CD4-positive, alpha-beta memory T cell (primary cell): ENCODE data around the gene CDKN2AIP. TPM values are rescaled to one million over a fixed set of nuclear protein-coding genes. Genes with fewer than 3 reads are reported as not detected.

Experiments used
- CTCF ChIA-PET: fragments of 350-600 bp; sonication (Branson Sonifier 250); formaldehyde crosslinking; loops from one replicate; lab custom pipeline; 2021; ENCODE audit warnings: inconsistent platforms; ENCODE audit not compliant: partially characterized antibody; lab: Charles Lee
- POLR2A ChIA-PET: fragments of 350-600 bp; sonication (Branson Sonifier 250); formaldehyde crosslinking; loops from one replicate; lab custom pipeline; 2021; ENCODE audit not compliant: partially characterized antibody; lab: Charles Lee
- DNase-seq, 5 donors: peaks; one replicate each; pipeline versions ENCODE4 v3.0.0 to v3.0.0-alpha.2; 2020 to 2022; ENCODE audit warnings: mixed read lengths in 1 of 5
- H3K27ac ChIP-seq: one replicate; pipeline ENCODE4 v1.7.0; 2013; ENCODE audit warnings: low read depth, low read length
- H3K27me3 ChIP-seq: 2 replicates; pipeline ENCODE4 v1.7.0; 2013; ENCODE audit warnings: mild to moderate bottlenecking, low read length, moderate library complexity; ENCODE audit not compliant: insufficient read depth
- H3K36me3 ChIP-seq: 2 replicates; pipeline ENCODE4 v1.7.0; 2013; ENCODE audit warnings: mild to moderate bottlenecking, low read length, moderate library complexity; ENCODE audit not compliant: insufficient read depth
- H3K4me1 ChIP-seq: 2 replicates; pipeline ENCODE4 v1.7.0; 2013; ENCODE audit warnings: mild to moderate bottlenecking, low read length, moderate library complexity; ENCODE audit not compliant: insufficient read depth
- H3K4me3 ChIP-seq, 2 donors: one replicate each; pipeline ENCODE4 v1.7.0; 2013; ENCODE audit warnings: low read length in 2 of 2, mild to moderate bottlenecking in 1 of 2
- H3K9me3 ChIP-seq, 2 donors: one replicate each; pipeline ENCODE4 v1.7.0; 2013; ENCODE audit warnings: low read length in 2 of 2, control low read depth in 1 of 2; ENCODE audit not compliant: control insufficient read depth in 1 of 2
- H3K27ac Mint-ChIP-seq, 7 donors: one replicate each; pipeline ENCODE4 v1.8.0; 2020 to 2021; ENCODE audit warnings: mixed read lengths in 7 of 7, mild to moderate bottlenecking in 6 of 7, inconsistent platforms in 3 of 7, moderate library complexity in 3 of 7
- H3K27me3 Mint-ChIP-seq, 2 donors: one replicate each; pipeline ENCODE4 v1.8.0; 2020 to 2021; ENCODE audit warnings: mixed read lengths in 2 of 2
- H3K36me3 Mint-ChIP-seq, 2 donors: one replicate each; pipeline ENCODE4 v1.8.0; 2020 to 2021; ENCODE audit warnings: mixed read lengths in 2 of 2, inconsistent platforms in 1 of 2, mild to moderate bottlenecking in 1 of 2
- H3K4me1 Mint-ChIP-seq, 4 donors: one replicate each; pipeline ENCODE4 v1.8.0; 2020 to 2021; ENCODE audit warnings: mixed read lengths in 4 of 4, mild to moderate bottlenecking in 1 of 4
- H3K4me3 Mint-ChIP-seq, 8 donors: one replicate each; pipeline ENCODE4 v1.8.0; 2020 to 2021; ENCODE audit warnings: mixed read lengths in 8 of 8, mild to moderate bottlenecking in 7 of 8, moderate library complexity in 6 of 8, inconsistent platforms in 3 of 8
- H3K9me3 Mint-ChIP-seq, 8 donors: one replicate each; pipeline ENCODE4 v1.8.0; 2020 to 2021; ENCODE audit warnings: mixed read lengths in 8 of 8, mild to moderate bottlenecking in 5 of 8, inconsistent platforms in 3 of 8, moderate library complexity in 1 of 8
- intact Hi-C: fragments of 100-400 bp; cut with micrococcal nuclease; formaldehyde crosslinking; loops from one replicate; pipeline ENCODE4 v1.15.1; 2023
- polyA plus RNA-seq, 2 donors: library from polyadenylated mRNA; unstranded; fragments of 300-500 nt; fragmentation: Illumina TruSeq; gene quantifications; one replicate each; pipeline ENCODE4 v1.2.3, GENCODE V29; 2021
- total RNA-seq, 2 experiments: library from RNA; stranded (reverse); gene quantifications; one replicate each; pipeline ENCODE4 v1.2.3, GENCODE V29; 2021

Gene CDKN2AIP
- total and polyA plus RNA-seq, 4 experiments from 2014 or later = 18.9 to 51.1 (median 44.5) TPM

DNA sequence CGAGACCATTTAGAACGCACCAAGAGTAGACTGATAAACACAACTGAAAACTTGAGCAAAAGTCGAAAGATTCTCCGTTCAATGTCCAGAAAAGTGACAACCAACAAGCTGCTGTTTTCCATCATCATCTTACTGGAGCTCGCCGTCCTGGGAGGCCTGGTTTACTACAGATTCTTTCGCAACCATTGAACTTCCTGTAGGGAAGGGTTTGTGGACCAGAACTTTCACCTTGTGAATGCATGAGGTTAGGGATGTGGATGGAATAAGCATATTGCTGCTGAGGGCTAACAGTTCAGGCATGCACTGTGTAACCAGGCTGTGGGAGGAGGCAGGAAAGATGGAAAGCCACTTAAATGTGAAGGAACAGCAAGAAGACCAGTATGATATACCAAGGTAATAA is 39.6 kb downstream of the CDKN2AIP start:
- POLR2A ChIA-PET = no interaction called here
- H3K27me3 Mint-ChIP-seq = no peaks in the 10 kb centered on the region
- H3K27ac Mint-ChIP-seq = no peak overlapping the region

DNA sequence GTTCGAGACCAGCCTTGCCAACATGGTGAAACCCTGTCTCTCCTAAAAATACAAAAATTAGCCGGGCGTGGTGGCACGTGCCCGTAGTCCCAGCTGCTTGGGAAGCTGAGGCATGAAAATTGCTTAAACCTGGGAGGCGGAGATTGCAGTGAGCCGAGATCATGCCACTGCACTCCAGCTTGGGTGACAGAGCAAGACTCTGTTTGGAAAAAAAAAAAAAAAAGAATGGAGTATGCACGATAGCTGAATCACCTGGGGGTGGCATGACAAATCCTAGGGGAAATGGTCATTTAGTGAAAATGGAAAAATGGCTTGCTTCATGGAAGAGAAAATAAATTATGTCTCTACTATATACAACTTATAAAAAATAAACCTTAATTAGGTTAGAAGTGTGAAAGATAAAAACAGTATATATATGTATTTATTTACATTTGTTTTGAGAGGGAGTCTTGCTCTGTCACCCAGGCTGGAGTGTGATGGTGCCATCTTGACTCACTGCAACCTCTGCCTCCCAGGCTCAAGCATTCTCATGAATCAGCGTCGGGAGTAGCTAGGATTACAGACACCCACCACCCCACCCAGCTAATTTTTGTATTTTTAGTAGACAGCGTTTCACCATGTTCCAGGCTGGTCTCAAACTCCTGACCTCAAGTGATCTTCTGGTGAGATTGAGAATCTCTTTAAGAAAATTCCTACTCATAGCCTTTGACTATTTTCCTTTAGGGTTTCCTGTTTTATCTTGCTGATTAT is 41.1 kb downstream of the CDKN2AIP start:
- peaks cover 0 to 2% of the 10 kb centered on the region in 2 donors for H3K36me3 Mint-ChIP-seq
- H3K4me1 Mint-ChIP-seq = no peaks in the 10 kb centered on the region
- H3K36me3 ChIP-seq = no peaks in the 10 kb centered on the region
- ChIA-PET CTCF (interaction anchor here (1.3 to 1.5 kb wide), 2 partner anchors 12 to 14 kb away, joined by 3 read pairs; no protein-coding TSS in a partner anchor), POLR2A (no interaction called here)
- DNase-seq = no peak
- H3K27me3 Mint-ChIP-seq = no peaks in the 10 kb centered on the region
- intact Hi-C loops = no loop called here
- H3K27ac ChIP-seq = no peak overlapping the region
- no peaks in the 10 kb centered on the region for H3K27me3 ChIP-seq
- no peak overlapping the region for H3K4me3 Mint-ChIP-seq
- no peak overlapping the region for H3K4me3 ChIP-seq
- no peak overlapping the region for H3K27ac Mint-ChIP-seq
- peaks cover 0 to 3% (median 0%) of the 10 kb centered on the region in 8 donors for H3K9me3 Mint-ChIP-seq
- H3K9me3 ChIP-seq = no peaks in the 10 kb centered on the region
- H3K4me1 ChIP-seq = no peaks in the 10 kb centered on the region

More for the DNA sequence above, 39.6 kb downstream of the CDKN2AIP start:
- Histone ChIP-seq H3K36me3 (no peaks in the 10 kb centered on the region), H3K27me3 (no peaks in the 10 kb centered on the region), H3K4me3 (no peak overlapping the region), H3K9me3 (no peaks in the 10 kb centered on the region), H3K27ac (no peak overlapping the region), H3K4me1 (no peaks in the 10 kb centered on the region)
- H3K4me3 Mint-ChIP-seq = no peak overlapping the region
- CTCF ChIA-PET = no interaction called here
- no peaks in the 10 kb centered on the region for H3K36me3 Mint-ChIP-seq
- no peak for DNase-seq
- intact Hi-C loops = no loop called here
- H3K9me3 Mint-ChIP-seq = peaks cover 0 to 2% (median 0%) of the 10 kb centered on the region in 8 donors
- H3K4me1 Mint-ChIP-seq = no peaks in the 10 kb centered on the region

DNA sequence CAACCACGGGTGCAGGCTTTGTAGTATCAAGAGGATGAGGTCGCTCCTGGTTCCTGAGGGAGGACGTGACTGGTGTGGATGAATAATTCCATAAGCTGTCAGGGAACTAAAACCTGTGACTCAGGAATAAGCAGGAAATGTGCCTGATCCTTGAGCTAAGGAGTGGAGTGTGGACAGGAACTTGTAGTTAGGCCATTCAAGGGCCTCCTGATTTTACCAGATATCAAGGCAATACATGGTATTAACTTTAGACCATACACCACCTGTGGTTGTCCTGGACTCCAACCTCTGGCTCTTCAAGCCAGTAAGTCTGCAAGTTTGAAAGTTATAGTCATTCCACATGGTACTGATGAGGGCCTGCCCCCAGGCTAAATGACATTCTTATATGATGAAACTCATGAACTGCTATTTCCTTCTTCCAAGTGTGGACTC is 48.4 kb downstream of the CDKN2AIP start:
- Histone ChIP-seq H3K27me3 (no peaks in the 10 kb centered on the region), H3K4me3 (no peak overlapping the region), H3K9me3 (no peaks in the 10 kb centered on the region), H3K36me3 (no peaks in the 10 kb centered on the region), H3K4me1 (no peaks in the 10 kb centered on the region), H3K27ac (no peak overlapping the region)
- Mint-ChIP-seq H3K4me3 (no peak overlapping the region), H3K27me3 (no peaks in the 10 kb centered on the region), H3K4me1 (no peaks in the 10 kb centered on the region), H3K9me3 (peaks cover 0 to 5% (median 2%) of the 10 kb centered on the region in 8 donors), H3K36me3 (peaks cover 6 to 8% of the 10 kb centered on the region in 2 donors), H3K27ac (no peak overlapping the region)
- intact Hi-C loops = no loop called here
- no peak for DNase-seq
- POLR2A ChIA-PET = no interaction called here
- CTCF ChIA-PET = interaction anchor here (2.1 kb wide), 1 partner anchor 19 kb away, joined by 5 read pairs; no protein-coding TSS in a partner anchor

DNA sequence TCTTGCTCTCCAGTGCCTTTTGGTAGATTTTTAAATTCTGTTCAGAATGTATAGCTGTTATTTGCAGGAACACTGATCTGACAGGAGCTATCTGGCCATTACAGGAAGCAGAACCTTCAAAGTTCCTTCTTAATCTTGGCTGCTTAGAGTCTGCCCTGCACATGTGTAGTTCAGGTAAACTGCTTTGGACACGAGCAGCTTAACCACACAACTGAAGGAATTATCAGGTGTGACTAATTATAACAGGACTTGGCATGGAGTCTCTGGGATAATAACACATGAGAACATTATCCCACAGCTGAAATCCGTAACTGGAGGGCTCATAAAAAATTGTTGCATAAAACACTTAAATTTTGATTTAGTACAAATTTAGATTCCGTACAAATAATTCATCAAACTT is 48.8 kb downstream of the CDKN2AIP start:
- no peak overlapping the region for H3K4me3 Mint-ChIP-seq
- H3K9me3 ChIP-seq = no peaks in the 10 kb centered on the region
- H3K4me1 Mint-ChIP-seq = no peaks in the 10 kb centered on the region
- H3K4me3 ChIP-seq = no peak overlapping the region
- ChIA-PET POLR2A (no interaction called here), CTCF (interaction anchor here (2.1 kb wide), 1 partner anchor 19 kb away, joined by 5 read pairs; no protein-coding TSS in a partner anchor)
- H3K9me3 Mint-ChIP-seq = peaks cover 0 to 5% (median 2%) of the 10 kb centered on the region in 8 donors
- H3K36me3 ChIP-seq = no peaks in the 10 kb centered on the region
- H3K27me3 ChIP-seq = no peaks in the 10 kb centered on the region
- no peak for DNase-seq
- H3K36me3 Mint-ChIP-seq = peaks cover 6 to 8% of the 10 kb centered on the region in 2 donors
- H3K27ac Mint-ChIP-seq = no peak overlapping the region
- H3K4me1 ChIP-seq = no peaks in the 10 kb centered on the region
- no peaks in the 10 kb centered on the region for H3K27me3 Mint-ChIP-seq
- intact Hi-C loops = no loop called here
- no peak overlapping the region for H3K27ac ChIP-seq

DNA sequence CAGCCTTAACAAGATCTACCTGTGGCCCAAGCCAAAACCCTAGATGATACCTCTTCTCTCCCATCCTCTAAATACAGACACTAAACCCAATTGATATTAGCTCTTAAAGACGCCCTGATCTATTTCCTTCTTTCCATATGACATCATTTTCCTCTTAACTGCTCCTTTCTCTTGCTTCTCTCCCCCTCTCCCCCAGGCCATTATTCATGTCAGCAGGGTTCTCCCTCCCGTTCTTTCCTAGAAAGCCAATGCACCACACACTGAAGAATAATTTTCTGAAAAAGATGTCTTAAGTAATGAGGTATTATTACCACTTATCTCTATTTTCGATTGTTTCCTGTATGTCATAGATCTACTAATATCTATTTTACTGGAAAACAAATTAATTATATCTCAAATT is 50.7 kb downstream of the CDKN2AIP start:
- ChIA-PET POLR2A (no interaction called here), CTCF (no interaction called here)
- no peak overlapping the region for H3K27ac Mint-ChIP-seq
- Histone ChIP-seq H3K27ac (no peak overlapping the region), H3K36me3 (no peaks in the 10 kb centered on the region), H3K4me1 (no peaks in the 10 kb centered on the region), H3K9me3 (no peaks in the 10 kb centered on the region), H3K4me3 (no peak overlapping the region), H3K27me3 (no peaks in the 10 kb centered on the region)
- H3K36me3 Mint-ChIP-seq = peaks cover 6 to 8% of the 10 kb centered on the region in 2 donors
- peaks cover 0 to 5% (median 2%) of the 10 kb centered on the region in 8 donors for H3K9me3 Mint-ChIP-seq
- no peaks in the 10 kb centered on the region for H3K27me3 Mint-ChIP-seq
- intact Hi-C loops = no loop called here
- DNase-seq = no peak
- H3K4me3 Mint-ChIP-seq = no peak overlapping the region
- H3K4me1 Mint-ChIP-seq = peaks cover 0 to 5% (median 2%) of the 10 kb centered on the region in 4 donors

Other genes starting within 250 kb of the CDKN2AIP start
- not detected for gene CLDN22, start 124.4 kb upstream of the CDKN2AIP start, total RNA-seq
- not detected for gene CLDN22, start 124.4 kb upstream of the CDKN2AIP start, polyA plus RNA-seq
- gene CLDN24, start 122.2 kb upstream of the CDKN2AIP start, total RNA-seq = not detected
- gene CLDN24, start 122.2 kb upstream of the CDKN2AIP start, polyA plus RNA-seq = not detected
- gene ING2, start 60.4 kb downstream of the CDKN2AIP start, total RNA-seq = 1 to 10 TPM; 8.9 to 9.2 TPM
- gene ING2, start 60.4 kb downstream of the CDKN2AIP start, polyA plus RNA-seq = 10 to 100 TPM; 14.5 to 18.6 TPM
- gene RWDD4, start 214.5 kb downstream of the CDKN2AIP start, total RNA-seq = 10 to 100 TPM; 12.0 to 13.8 TPM
- 10 to 100 TPM; 18.0 to 19.8 TPM for gene RWDD4, start 214.5 kb downstream of the CDKN2AIP start, polyA plus RNA-seq
- 10 to 100 TPM; 42.2 to 51.0 TPM for gene TRAPPC11, start 214.7 kb downstream of the CDKN2AIP start, total RNA-seq
- 10 to 100 TPM; 22.7 to 24.2 TPM for gene TRAPPC11, start 214.7 kb downstream of the CDKN2AIP start, polyA plus RNA-seq